Endothelial cell of umbilical vein (primary cell): ENCODE results near the gene LIN7B. TPM values are rescaled to one million over a fixed set of nuclear protein-coding genes. Genes with fewer than 3 reads are reported as not detected.

Experiments used
- BruUV-seq: library from RNA; stranded (reverse); fragments of 400-500 nt; replicated peaks from 2 replicates; lab custom pipeline; 2021; lab: Mats Ljungman, UMichigan
- CTCF ChIA-PET: fragments of 300-600, 350-600 bp; sonication (Branson Sonifier 250); formaldehyde crosslinking; loops from one replicate; lab custom pipeline; 2021; ENCODE audit warnings: antibody characterized with exemption, inconsistent platforms; lab: Charles Lee
- POLR2A ChIA-PET: fragments of 300-600, 350-600 bp; sonication (Branson Sonifier 250); formaldehyde crosslinking; loops from one replicate; lab custom pipeline; 2021; ENCODE audit warnings: antibody characterized with exemption, inconsistent platforms; lab: Charles Lee
- DNase-seq: peaks from one replicate; pipeline ENCODE4 v3.0.0-alpha.2; 2011; ENCODE audit warnings: low read depth, low spot score
- FAIRE-seq: peaks from 2 replicates; lab custom pipeline; 2011; peaks lifted over from hg19 to GRCh38; lab: Jason Lieb, UNC
- H2AFZ ChIP-seq: 2 replicates; pipeline ENCODE4 v1.6.0; 2012; ENCODE audit warnings: low read depth, low read length, control low read depth, inconsistent platforms
- H3K27ac ChIP-seq: 2 replicates; pipeline ENCODE4 v1.5.1; 2011; ENCODE audit warnings: low read depth, mild to moderate bottlenecking, control low read depth, low read length, moderate library complexity; ENCODE audit not compliant: insufficient read depth
- H3K27me3 ChIP-seq, 2 experiments: 2 replicates each; pipeline versions ENCODE4 v1.6.0 to v1.6.1; 2011; ENCODE audit warnings: low read length in 2 of 2, mixed read lengths in 1 of 2; ENCODE audit not compliant: control insufficient read depth in 2 of 2, insufficient read depth in 2 of 2
- H3K36me3 ChIP-seq, 2 experiments: 2 replicates in 1 of 2; 3 replicates in 1 of 2; pipeline ENCODE4 v1.5.1; 2011; ENCODE audit warnings: low read length in 2 of 2, mild to moderate bottlenecking in 1 of 2, moderate library complexity in 1 of 2; ENCODE audit not compliant: control insufficient read depth in 2 of 2, insufficient read depth in 2 of 2; ENCODE audit errors: extremely low read depth in 1 of 2
- H3K4me1 ChIP-seq: 3 replicates; pipeline ENCODE4 v1.5.1; 2011; ENCODE audit warnings: mild to moderate bottlenecking, low read length; ENCODE audit not compliant: control insufficient read depth, insufficient read depth; ENCODE audit errors: extremely low read depth
- H3K4me2 ChIP-seq: 2 replicates; pipeline ENCODE4 v1.6.1; 2011; ENCODE audit warnings: low read length, control low read depth, mixed read lengths; ENCODE audit not compliant: insufficient read depth
- H3K4me3 ChIP-seq, 3 experiments: fragments of 200-600 bp in 1 of 3; sonication (generic), shearing (Covaris generic) in 1 of 3; replicated peaks in 1 of 3; 2 replicates each; pipeline ENCODE4 v1.5.1; 2011 to 2016; ENCODE audit warnings: control low read depth in 3 of 3, low read length in 3 of 3, mild to moderate bottlenecking in 2 of 3, inconsistent platforms in 1 of 3, low read depth in 1 of 3, moderate library complexity in 1 of 3; ENCODE audit not compliant: insufficient read depth in 1 of 3
- H3K79me2 ChIP-seq: 2 replicates; pipeline ENCODE4 v1.6.0; 2012; ENCODE audit warnings: low read length, inconsistent platforms; ENCODE audit not compliant: control insufficient read depth, insufficient read depth
- H3K9ac ChIP-seq: replicated peaks from 2 replicates; pipeline ENCODE3; 2011; ENCODE audit warnings: low read length, control low read depth; ENCODE audit not compliant: insufficient read depth; ENCODE audit errors: extremely low read depth
- H3K9me1 ChIP-seq: replicated peaks from 3 replicates; pipeline ENCODE4 v1.6.0; 2011; ENCODE audit warnings: mild to moderate bottlenecking, low read length; ENCODE audit not compliant: control insufficient read depth, insufficient read depth; ENCODE audit errors: extremely low read depth
- H3K9me3 ChIP-seq: replicated peaks from 2 replicates; pipeline ENCODE4 v1.5.1; 2012; ENCODE audit warnings: low read length, inconsistent platforms; ENCODE audit not compliant: control insufficient read depth, insufficient read depth
- H4K20me1 ChIP-seq: replicated peaks from 2 replicates; pipeline ENCODE3; 2011; ENCODE audit warnings: mild to moderate bottlenecking, low read length; ENCODE audit not compliant: control insufficient read depth, insufficient read depth; ENCODE audit errors: extremely low read depth
- EZH2 ChIP-seq: IDR thresholded peaks from 2 replicates; pipeline ENCODE4 v1.6.1; 2012; ENCODE audit warnings: borderline replicate concordance, low read depth, mild to moderate bottlenecking, moderate library complexity, low read length, inconsistent platforms; ENCODE audit not compliant: severe bottlenecking
- GATA2 ChIP-seq: IDR thresholded peaks from 2 replicates; pipeline ENCODE4 v1.7.0; 2011; ENCODE audit warnings: low read depth, mild to moderate bottlenecking, moderate library complexity, mixed read lengths, low read length; ENCODE audit not compliant: insufficient read length, insufficient read depth
- JUN ChIP-seq: IDR thresholded peaks from 2 replicates; pipeline ENCODE4 v1.6.1; 2011; ENCODE audit warnings: borderline replicate concordance, low read depth; ENCODE audit not compliant: insufficient read length, insufficient read depth
- MAX ChIP-seq: IDR thresholded peaks from 2 replicates; pipeline ENCODE4 v1.6.1; 2011; ENCODE audit not compliant: insufficient read depth, insufficient read length
- POLR2AphosphoS5 ChIP-seq: IDR thresholded peaks from 2 replicates; pipeline ENCODE4 v1.6.1; 2012; ENCODE audit warnings: low read depth, mild to moderate bottlenecking, control low read depth, low read length, moderate library complexity; ENCODE audit not compliant: insufficient read depth
- dilution Hi-C: fragments of 300-500 bp; cut with MboI; formaldehyde crosslinking; loops from one replicate; pipeline ENCODE4 v1.15.0; 2019; ENCODE audit warnings: low sequenced_read_pairs; ENCODE audit not compliant: extremely low pct_ligation_motif_present
- intact Hi-C: fragments of 100-400 bp; cut with micrococcal nuclease; formaldehyde crosslinking; loops from one replicate; pipeline ENCODE4 v1.10.0; 2022
- polyA plus RNA-seq, 4 experiments: library from polyadenylated mRNA; depleted of rRNA in 3 of 4; stranded (reverse) in 3 of 4; unstranded in 1 of 4; fragments of >200 nt; gene quantifications; 2 replicates each; pipeline versions ENCODE4 v1.2.1 to v1.2.3, GENCODE V29; 2011 to 2012; ENCODE audit warnings: missing spikeins in 1 of 4
- total RNA-seq: library from RNA; stranded (reverse); gene quantifications from 2 replicates; pipeline ENCODE4 v1.2.3, GENCODE V29; 2021
- TF ChIP-seq, protein P1 (sequence below), 2 donors: IDR thresholded peaks; 1 replicate in 1 of 2; 2 replicates in 1 of 2; pipeline ENCODE4 v1.5.1; 2011; ENCODE audit warnings: low read length in 2 of 2, mild to moderate bottlenecking in 2 of 2, moderate library complexity in 2 of 2, control low read depth in 1 of 2, inconsistent platforms in 1 of 2, low read depth in 1 of 2; ENCODE audit not compliant: insufficient read depth in 1 of 2; ENCODE audit errors: extremely low read depth in 1 of 2

The LIN7B gene
- total and polyA plus RNA-seq, 2 donors (not counting 3 experiments of a cell fraction or from before 2014, with no cell fraction given), result 2.2 to 4.2 TPM

DNA sequence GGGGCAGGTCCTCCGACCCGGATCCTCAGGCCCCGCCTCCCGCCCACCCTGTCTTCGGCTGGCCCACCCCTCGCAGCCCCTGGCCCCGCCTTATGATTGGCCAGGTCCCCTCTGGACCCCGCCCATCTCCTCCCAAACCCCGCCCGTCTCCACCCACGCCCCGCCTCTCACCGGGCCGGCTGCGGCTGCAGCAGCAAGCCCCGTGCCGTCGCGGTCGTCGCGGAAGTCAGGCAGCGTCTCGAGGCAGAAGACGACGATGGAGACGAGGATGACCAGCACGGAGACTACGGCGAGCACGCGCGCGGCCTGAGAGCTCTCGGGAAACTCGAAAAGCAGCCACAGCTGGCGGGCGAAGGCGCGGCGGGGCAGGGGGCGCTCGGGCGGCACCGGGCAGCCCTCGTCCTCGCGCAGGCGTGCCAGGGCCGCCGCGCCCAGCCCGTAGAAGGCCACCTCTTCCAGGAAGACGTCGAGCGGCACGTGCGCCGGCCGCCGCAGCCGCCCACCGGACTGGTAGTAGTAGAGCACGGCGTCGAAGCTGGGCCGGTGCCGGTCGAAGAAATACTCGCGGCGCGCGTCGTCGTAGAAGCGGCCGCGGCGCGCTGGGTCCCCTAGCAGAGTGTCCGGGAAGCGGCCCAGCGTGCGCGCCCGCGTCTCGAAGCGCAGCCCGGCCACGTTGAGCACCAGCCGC, 42.2 kb upstream of the LIN7B start:
- BruUV-seq, result no TSS peak

More for the DNA sequence above, 42.2 kb upstream of the LIN7B start:
- dilution Hi-C loops (no loop called here), intact Hi-C loops (no loop called here)
- Histone ChIP-seq H3K27me3 (peaks cover 27 to 35% of the 10 kb centered on the region in 2 experiments), H2AFZ (peak overlapping the region; percentile 73), H3K9me3 (no peaks in the 10 kb centered on the region), H3K4me1 (no peaks in the 10 kb centered on the region), H3K9me1 (no peaks in the 10 kb centered on the region), H3K9ac (no peak overlapping the region), H3K36me3 (no peaks in the 10 kb centered on the region), H3K27ac (no peak overlapping the region), H4K20me1 (no peaks in the 10 kb centered on the region), H3K4me3 (no peak overlapping the region), H3K79me2 (no peaks in the 10 kb centered on the region), H3K4me2 (no peak overlapping the region)
- no peak for TF ChIP-seq JUN
- TF ChIP-seq, protein P1, sequence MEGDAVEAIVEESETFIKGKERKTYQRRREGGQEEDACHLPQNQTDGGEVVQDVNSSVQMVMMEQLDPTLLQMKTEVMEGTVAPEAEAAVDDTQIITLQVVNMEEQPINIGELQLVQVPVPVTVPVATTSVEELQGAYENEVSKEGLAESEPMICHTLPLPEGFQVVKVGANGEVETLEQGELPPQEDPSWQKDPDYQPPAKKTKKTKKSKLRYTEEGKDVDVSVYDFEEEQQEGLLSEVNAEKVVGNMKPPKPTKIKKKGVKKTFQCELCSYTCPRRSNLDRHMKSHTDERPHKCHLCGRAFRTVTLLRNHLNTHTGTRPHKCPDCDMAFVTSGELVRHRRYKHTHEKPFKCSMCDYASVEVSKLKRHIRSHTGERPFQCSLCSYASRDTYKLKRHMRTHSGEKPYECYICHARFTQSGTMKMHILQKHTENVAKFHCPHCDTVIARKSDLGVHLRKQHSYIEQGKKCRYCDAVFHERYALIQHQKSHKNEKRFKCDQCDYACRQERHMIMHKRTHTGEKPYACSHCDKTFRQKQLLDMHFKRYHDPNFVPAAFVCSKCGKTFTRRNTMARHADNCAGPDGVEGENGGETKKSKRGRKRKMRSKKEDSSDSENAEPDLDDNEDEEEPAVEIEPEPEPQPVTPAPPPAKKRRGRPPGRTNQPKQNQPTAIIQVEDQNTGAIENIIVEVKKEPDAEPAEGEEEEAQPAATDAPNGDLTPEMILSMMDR (IDR thresholded peaks at IDR 0.05; ENCODE audit: extremely low read depth in 1 of 2, insufficient read depth in 1 of 2, low read depth in 1 of 2, low read length in 2 of 2), result no peak
- no peak for TF ChIP-seq MAX
- TF ChIP-seq EZH2, result peak; percentile 92
- no peak for TF ChIP-seq POLR2AphosphoS5
- TF ChIP-seq GATA2, result no peak
- CTCF ChIA-PET, result no interaction called here
- DNase-seq (no peak), FAIRE-seq (no peak)
- POLR2A ChIA-PET, result no interaction called here
